TTC549 (cell line): ENCODE results near the gene UNC5B.
A peak's percentile ranks its signal among the peaks of the same experiment; 100 is the strongest.

Experiments
- FAIRE-seq: peaks from 2 replicates; lab custom pipeline; 2012; peaks lifted over from hg19 to GRCh38; lab: Jason Lieb, UNC

Gene UNC5B

GRCh38 chr10:71321386-71321785, 109.0 kb downstream of the UNC5B start:
- FAIRE-seq: no peak

GRCh38 chr10:71323407-71323806, 111.0 kb downstream of the UNC5B start:
- peak; percentile 42 for FAIRE-seq

DNA sequence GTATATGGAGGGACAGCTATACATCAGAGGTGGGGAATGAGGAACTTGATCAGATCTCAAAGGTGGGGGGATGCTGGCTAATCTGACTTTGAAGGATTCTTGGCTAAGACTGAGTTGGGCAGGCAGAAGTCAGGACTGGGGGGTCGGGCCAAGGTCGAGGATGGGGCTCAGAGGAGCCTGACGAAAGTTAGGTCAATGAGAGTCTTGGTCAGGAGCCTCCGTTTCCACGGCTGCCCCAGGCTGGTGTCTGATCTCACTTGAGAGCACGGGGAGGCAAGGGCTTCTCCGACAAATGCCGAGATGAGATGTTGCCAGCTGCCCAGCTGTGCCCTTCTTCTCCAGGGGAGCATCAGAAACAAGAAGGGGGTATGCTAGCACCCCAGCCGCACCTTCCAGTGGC, 112.4 kb downstream of the UNC5B start:
- no peak for FAIRE-seq

DNA sequence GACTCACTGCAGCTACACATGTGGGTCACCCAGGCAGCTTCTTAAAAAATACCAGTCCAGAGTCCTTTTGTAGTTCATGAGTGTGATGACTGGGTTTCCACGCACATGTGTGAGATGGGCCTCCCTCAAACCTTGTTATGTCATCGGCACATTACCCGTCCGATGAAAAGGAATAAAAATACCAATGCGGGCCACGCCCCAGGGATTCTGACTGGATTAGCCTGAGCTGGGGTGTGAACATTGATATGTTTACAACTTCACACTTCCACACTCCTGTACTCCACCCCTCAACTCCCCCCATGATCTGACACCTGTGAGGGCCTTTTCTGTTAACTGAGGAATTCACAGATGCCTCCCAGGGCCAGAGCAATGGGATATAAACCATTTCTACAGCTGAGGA, 112.9 kb downstream of the UNC5B start:
- FAIRE-seq: no peak

GRCh38 chr10:71326464-71326881, 114.1 kb downstream of the UNC5B start:
- no peak for FAIRE-seq

- FAIRE-seq: no peak
Observed at GRCh38 chr10:71330789-71331404, 118.5 kb downstream of the UNC5B start.

GRCh38 chr10:71331736-71332135, 119.4 kb downstream of the UNC5B start:
- no peak for FAIRE-seq

DNA sequence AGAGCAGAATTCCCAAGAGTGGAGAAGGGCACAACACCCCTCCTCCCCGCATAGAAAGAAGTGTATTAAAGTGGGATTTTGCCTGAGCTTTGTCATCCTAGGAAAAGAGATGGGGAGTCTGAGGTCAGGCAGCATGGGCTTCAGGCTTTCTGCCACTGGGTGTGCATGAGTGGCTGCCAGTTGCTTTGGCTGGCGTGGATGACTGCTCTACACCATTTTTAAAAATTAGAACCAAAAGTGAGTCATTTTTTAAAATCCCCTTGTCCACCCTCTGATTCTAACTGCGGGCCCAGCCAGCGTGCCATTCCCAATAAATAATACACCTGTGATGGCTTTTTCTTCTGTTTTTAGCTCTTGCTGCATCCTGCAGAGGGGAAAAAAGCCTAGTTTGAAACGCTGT, 120.1 kb downstream of the UNC5B start:
- no peak for FAIRE-seq

GRCh38 chr10:71333129-71333887, 120.9 kb downstream of the UNC5B start:
- no peak for FAIRE-seq

GRCh38 chr10:71334221-71334791, 121.9 kb downstream of the UNC5B start:
- FAIRE-seq: no peak

- no peak for FAIRE-seq
Observed at GRCh38 chr10:71335173-71335708, 122.9 kb downstream of the UNC5B start.

DNA sequence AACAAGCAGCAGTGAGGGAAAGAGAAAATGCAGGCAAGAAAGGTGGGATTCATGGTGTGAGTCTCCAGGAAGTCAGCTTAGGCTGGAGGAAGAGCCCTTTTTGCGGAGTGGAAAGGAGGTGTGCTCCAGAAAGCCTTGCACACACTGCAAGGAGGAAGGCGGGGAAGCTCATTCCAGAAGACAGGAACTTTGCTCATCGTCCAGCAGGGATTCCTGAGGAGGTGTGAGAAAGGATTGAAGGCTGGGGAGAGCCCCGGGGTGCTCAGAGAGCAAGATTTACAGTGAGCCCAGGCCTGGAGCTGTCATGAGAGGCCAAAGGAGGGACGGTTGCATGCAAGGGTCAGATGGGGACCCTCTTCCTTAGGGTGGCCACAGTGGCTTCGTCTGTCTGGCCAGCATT, 124.3 kb downstream of the UNC5B start:
- no peak for FAIRE-seq

DNA sequence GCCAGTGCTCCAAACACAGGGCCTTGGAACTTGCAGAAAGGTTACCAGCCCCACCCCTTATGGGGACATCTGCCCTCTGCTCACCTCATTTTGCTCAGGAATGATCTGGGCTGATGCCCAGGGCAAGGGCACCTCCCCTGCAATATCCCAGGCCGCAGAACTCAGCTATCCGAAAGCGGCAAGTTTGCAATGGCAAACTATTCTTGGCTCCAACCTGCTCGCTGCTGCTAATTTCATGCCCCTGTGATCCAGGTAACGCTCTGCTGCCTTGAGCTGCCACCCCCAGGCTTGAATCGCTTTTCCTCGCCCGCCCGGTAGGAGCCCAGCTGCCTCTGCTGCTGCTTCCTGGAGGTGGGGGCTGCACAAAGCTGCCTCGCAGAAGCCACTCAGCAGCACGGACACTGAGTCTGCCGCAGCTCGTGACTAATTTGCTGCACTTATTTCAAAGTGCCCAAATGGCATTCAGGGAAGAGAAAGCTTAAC, 124.9 kb downstream of the UNC5B start:
- FAIRE-seq: no peak

DNA sequence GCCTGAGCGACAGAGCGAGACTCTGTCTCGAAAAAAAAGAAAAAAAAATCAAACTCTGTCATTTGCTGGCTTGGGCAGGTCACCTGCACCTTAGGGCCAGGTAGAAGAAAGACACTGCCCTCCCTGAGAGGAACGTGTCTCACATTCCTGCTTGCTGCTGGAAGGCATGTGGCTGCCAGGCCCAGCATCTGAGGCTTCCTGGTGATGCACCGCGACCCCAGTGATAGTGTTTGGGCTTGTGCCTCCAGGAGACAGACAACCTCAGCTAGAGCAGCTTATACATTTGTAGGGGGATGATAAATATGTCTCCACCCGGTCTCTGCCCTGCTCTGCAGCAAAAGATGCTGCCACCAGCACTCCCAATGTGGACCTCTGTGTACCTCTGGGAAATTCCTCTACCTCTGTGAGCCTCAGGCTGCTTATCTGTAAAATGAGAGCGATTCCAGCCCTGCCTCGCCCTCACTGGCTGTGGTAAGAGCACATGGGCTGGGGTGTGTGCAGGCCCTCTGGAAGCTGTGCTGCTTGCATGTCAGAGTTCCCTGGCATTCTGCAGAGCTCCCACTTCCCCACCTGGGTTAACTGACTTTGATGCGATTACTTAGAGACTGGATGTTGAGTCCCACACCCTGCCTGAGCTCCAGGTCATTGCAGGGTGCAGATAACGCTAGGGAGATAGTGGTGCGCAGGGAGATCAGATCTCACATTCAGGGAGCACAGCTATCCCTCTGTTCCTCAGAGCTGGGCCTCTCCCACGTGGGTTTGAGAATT, 126.5 kb downstream of the UNC5B start:
- no peak for FAIRE-seq

DNA sequence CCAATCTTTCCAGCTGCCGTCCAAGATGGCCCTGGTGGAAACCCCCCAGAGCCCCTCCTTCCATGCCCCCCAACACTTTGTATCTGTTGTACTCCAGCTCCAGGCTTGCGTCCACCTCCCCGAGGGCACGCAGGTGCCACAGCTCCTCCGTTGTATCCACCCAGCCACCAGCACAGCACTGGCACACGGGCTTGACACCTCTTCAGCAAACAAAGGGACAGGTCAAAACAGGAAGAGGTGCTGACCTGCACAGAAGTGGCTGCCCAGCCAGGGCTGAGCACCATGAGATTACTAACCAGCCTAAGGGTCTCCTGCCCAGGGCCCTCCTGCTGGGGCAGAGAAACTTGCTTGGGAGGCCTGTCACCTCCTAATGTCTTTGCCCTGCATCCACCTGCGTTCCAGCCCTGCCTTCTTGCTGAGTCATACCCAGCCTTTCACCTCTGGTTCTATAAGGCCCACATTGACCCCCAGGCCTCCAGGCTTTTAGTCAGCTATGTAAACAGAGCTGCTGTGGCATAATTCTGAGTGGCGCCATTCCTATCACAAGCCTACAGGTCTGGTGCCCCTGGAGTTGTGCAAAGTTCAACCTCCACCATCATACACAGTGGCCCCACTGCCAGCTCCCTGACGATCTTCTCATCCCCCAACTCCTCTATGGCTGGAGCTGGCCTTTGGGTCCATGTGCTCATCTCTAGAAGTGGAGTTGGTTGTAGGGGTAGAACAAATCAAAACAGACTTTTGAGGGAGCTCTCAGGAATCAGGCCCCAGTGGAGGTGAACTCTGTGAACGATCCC, 127.6 kb downstream of the UNC5B start:
- no peak for FAIRE-seq

- FAIRE-seq: no peak
Observed at GRCh38 chr10:71342573-71343391, 130.4 kb downstream of the UNC5B start.

DNA sequence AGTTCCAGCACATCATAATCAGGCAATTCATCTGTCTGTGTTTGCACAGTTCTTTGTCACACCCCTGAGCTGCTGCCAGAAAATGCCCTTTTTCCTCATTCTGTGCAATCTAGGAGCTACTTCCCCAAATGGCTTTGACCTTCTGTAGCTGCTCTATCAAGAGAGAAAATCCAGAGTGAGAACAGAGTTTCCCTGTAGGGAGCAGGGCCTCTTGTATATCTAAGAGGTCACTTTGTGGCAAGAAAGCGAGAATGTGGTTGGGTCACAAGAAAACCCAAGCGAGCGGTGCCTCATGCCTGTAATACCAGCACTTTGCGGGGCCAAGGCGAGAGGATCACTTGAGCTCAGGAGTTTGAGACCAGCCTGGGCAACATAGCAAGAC, 131.0 kb downstream of the UNC5B start:
- FAIRE-seq: no peak

DNA sequence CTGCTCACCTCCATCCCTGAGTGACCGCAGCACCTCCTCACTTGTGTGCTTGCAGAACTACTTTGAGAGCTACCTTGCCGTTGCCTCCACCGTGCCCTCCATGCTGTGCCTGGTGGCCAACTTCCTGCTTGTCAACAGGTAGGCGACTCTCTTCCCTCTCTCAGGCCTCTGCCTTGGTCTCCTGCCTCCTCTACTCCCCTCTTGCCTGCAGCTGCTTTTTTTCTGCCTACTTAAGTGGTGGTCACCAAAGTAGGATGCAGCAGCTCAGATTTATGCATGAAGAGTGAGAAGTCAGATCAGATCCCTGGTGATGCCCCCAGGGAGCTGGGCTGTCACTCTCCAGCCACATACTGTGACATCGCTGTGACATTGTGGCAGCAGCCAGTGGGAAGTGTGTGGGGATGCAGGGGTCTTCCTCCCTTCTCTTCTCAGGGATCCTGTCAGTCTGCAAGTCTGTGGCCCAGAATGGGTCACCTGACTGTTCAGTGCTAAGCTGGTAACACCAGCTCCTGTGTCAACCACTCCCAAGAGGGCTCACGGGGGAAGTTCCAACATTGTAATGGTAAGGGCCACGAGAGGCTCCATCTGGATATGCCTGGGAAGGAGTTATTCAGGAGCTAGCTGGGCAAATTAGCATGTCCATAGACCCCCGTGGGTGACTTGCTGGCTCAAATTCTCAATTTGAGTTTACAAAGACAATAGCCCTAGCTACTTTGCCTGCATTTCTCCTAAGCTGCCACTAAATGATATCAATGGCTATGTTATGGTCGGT, 132.0 kb downstream of the UNC5B start:
- FAIRE-seq: no peak

GRCh38 chr10:71344993-71345480, 132.7 kb downstream of the UNC5B start:
- FAIRE-seq: no peak

GRCh38 chr10:71345694-71346093, 133.3 kb downstream of the UNC5B start:
- no peak for FAIRE-seq
